Keratinocyte (primary cell): ENCODE results near the gene ARTN.

Experiments used
- EZH2 ChIP-seq: IDR thresholded peaks from one replicate; pipeline ENCODE4 v1.6.1; 2012; ENCODE audit warnings: inconsistent platforms, mild to moderate bottlenecking, low read length, moderate library complexity
- TF ChIP-seq, protein P1 (sequence below), 3 experiments: IDR thresholded peaks in 1 of 3; conservative IDR thresholded peaks in 1 of 3; optimal IDR thresholded peaks in 1 of 3; 2 replicates in 2 of 3; 3 replicates in 1 of 3; pipeline versions ENCODE3 to v1.5.1; 2011; ENCODE audit warnings: low read length in 3 of 3, mild to moderate bottlenecking in 3 of 3, moderate library complexity in 2 of 3, control low read depth in 1 of 3, inconsistent platforms in 1 of 3; ENCODE audit not compliant: insufficient read depth in 2 of 3; ENCODE audit errors: extremely low read depth in 1 of 3

DNA sequence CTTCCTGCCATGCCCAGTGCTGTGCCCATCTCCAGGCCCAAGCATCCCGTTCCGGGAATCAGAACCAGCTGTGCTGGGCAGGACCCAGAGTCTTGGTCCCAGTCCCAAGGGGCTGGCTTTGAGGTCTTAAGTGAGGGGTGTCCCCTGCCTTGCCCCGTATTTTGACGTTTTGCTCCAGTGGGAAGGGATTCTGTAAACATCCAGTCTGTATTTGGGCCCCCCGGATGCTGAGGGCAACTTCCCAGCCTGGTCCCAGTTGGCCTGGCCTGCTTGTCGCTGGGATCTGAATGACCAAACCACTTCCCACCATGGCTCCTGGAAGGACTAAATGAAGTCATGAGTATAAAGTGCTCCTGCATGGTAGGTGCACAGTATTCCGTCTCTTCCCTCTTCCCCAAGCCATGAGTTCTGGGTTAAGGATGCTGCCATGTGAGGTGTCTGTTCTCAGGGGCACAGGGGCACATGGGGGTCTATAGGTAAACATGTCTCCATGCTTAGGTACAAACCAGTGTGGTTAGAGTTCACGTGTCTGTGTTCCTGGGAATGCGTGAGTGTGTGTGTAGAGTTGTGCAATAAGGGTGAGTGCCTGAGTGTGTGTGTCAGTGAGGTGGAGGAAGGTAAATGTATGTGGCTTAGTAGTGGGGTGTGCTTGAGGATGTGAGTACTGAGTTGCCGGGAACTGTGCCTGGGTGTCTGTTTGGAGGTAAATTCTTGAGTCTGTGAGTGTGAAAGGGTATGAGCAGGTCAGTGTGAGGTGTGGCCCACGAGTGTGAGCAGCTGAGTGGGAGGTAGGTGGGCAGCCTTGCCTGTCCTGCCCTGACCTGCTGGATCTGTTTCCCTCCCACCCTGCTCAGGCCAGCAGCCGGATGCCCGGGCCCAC lies 46.9 kb downstream of the ARTN start:
- TF ChIP-seq, protein P1, sequence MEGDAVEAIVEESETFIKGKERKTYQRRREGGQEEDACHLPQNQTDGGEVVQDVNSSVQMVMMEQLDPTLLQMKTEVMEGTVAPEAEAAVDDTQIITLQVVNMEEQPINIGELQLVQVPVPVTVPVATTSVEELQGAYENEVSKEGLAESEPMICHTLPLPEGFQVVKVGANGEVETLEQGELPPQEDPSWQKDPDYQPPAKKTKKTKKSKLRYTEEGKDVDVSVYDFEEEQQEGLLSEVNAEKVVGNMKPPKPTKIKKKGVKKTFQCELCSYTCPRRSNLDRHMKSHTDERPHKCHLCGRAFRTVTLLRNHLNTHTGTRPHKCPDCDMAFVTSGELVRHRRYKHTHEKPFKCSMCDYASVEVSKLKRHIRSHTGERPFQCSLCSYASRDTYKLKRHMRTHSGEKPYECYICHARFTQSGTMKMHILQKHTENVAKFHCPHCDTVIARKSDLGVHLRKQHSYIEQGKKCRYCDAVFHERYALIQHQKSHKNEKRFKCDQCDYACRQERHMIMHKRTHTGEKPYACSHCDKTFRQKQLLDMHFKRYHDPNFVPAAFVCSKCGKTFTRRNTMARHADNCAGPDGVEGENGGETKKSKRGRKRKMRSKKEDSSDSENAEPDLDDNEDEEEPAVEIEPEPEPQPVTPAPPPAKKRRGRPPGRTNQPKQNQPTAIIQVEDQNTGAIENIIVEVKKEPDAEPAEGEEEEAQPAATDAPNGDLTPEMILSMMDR (optimal IDR thresholded peaks at IDR 0.05 in 1 of 3, IDR thresholded peaks at IDR 0.05 in 1 of 3, conservative IDR thresholded peaks at IDR 0.05 in 1 of 3; ENCODE audit: extremely low read depth in 1 of 3, insufficient read depth in 2 of 3, low read length in 3 of 3): no peak
- TF ChIP-seq EZH2: no peak
